Measurements from ENCODE around the gene SH3PXD2A. TPM values are rescaled to one million over a fixed set of nuclear protein-coding genes. Genes with fewer than 3 reads are reported as not detected.

SH3PXD2A gene
- total RNA-seq, 1 experiment from 2014 or later, result 4.5 TPM

GRCh38 chr10:103590744-103591291 lies 264.6 kb downstream of the SH3PXD2A start:
- Histone ChIP-seq H4K8ac (replicated peaks; ENCODE audit: insufficient read length, low read depth, low read length) (no peak overlapping the region), H3K18ac (ENCODE audit: insufficient read length, low read depth, low read length) (no peak overlapping the region)
- peaks cover 7 to 10% of the 10 kb centered on the region in 2 experiments for H3K4me1 Mint-ChIP-seq

More at GRCh38 chr10:103590744-103591291, 264.6 kb downstream of the SH3PXD2A start:
- DNase-seq, result no peak
- no peak overlapping the region for H4K5ac ChIP-seq (ENCODE audit: insufficient read length, low read depth, low read length)
- no peak overlapping the region for H4K91ac ChIP-seq (ENCODE audit: insufficient read length, low read depth, low read length)
- no peak overlapping the region for H2AFZ ChIP-seq (ENCODE audit: low read length)
- no peak overlapping the region for H3K27ac ChIP-seq (ENCODE audit: insufficient read length, low read depth, low read length)
- Mint-ChIP-seq H3K27ac (no peak overlapping the region), H3K4me3 (no peak overlapping the region), H3K9me3 (peaks cover 0 to 6% of the 10 kb centered on the region in 2 experiments; a peak in 3 of 5 replicates), H3K36me3 (ENCODE audit: insufficient read depth in 1 of 3, low read depth in 3 of 3) (peaks cover 0 to 4% (median 0%) of the 10 kb centered on the region in 3 experiments; a peak in 1 of 7 replicates), H3K27me3 (ENCODE audit: low read depth) (peaks cover 4% of the 10 kb centered on the region; the same call in 1 of the 2 replicates)
- H2BK5ac ChIP-seq (ENCODE audit: insufficient read length, low read length), result no peak overlapping the region
- H3K14ac ChIP-seq (ENCODE audit: insufficient read depth, low read length), result no peak overlapping the region
- no peak overlapping the region for H3T11ph ChIP-seq (ENCODE audit: low read length)
- TF ChIP-seq CTCF (conservative IDR thresholded peaks at IDR 0.05), result no peak
- no peak overlapping the region for H2BK20ac ChIP-seq (ENCODE audit: low read depth, low read length, poor library complexity, severe bottlenecking)
- H4K20me1 ChIP-seq (ENCODE audit: control insufficient read depth, insufficient read depth, insufficient read length), result no peaks in the 10 kb centered on the region
- H2AK5ac ChIP-seq (ENCODE audit: insufficient read length, low read length), result no peak overlapping the region
- no peaks in the 10 kb centered on the region for H3K4me1 ChIP-seq (ENCODE audit: insufficient read depth, low read length)
- no peak overlapping the region for H2BK12ac ChIP-seq (ENCODE audit: insufficient read length, low read depth, low read length)
- no peak overlapping the region for H2BK120ac ChIP-seq (ENCODE audit: low read depth, low read length, poor library complexity, severe bottlenecking)
- H3K23ac ChIP-seq (ENCODE audit: insufficient read length, low read depth, low read length), result no peak overlapping the region
- no peak overlapping the region for H3K9ac ChIP-seq (ENCODE audit: extremely low read depth, insufficient read length, low read length)
- no peaks in the 10 kb centered on the region for H3K79me1 ChIP-seq (ENCODE audit: insufficient read depth, low read depth, low read length, poor library complexity, severe bottlenecking)
- no peak overlapping the region for H3K4me2 ChIP-seq (ENCODE audit: insufficient read depth, insufficient read length, low read length)
- no peaks in the 10 kb centered on the region for H3K23me2 ChIP-seq (ENCODE audit: insufficient read length, low read depth, low read length, poor library complexity, severe bottlenecking)
- no peak overlapping the region for H2BK15ac ChIP-seq (ENCODE audit: low read depth, low read length)
- H3K4ac ChIP-seq (ENCODE audit: low read depth, low read length), result no peak overlapping the region
- H3K9me3 ChIP-seq (ENCODE audit: control insufficient read depth, low read depth, low read length), result no peaks in the 10 kb centered on the region
- H3K79me2 ChIP-seq (ENCODE audit: insufficient read depth, low read length), result no peaks in the 10 kb centered on the region
- no CpG with 5 or more reads among the region's 6 CpGs for WGBS (ENCODE audit: extremely low coverage, insufficient read length, low lambda C conversion rate)
- no peaks in the 10 kb centered on the region for H3K27me3 ChIP-seq (ENCODE audit: insufficient read depth, low read length)
- H3K56ac ChIP-seq (ENCODE audit: insufficient read length, low read depth, low read length), result no peak overlapping the region

Data from H9 (cell line).